GM19468 (cell line): ENCODE results near the gene AUH.
"Not testable (repeated sequence)": the region's sequence is repeated elsewhere in the genome, so short reads cannot be mapped to it uniquely, and the experiment has no call there.

ENCODE experiments used
- ATAC-seq: cut with Tn5 transposase; IDR thresholded peaks from one replicate; pipeline ENCODE4 v1.9.1; 2021; ENCODE audit warnings: mild to moderate bottlenecking, moderate library complexity, moderate number of reproducible peaks; ENCODE audit not compliant: unreplicated experiment; ENCODE audit errors: extremely low read depth

The AUH gene

GRCh38 chr9:91214867-91215266 lies 146.9 kb downstream of the AUH start:
- no peak for ATAC-seq

- no peak for ATAC-seq
Measured at GRCh38 chr9:91214086-91214485, 147.6 kb downstream of the AUH start.

- no peak for ATAC-seq
Measured at GRCh38 chr9:91212596-91213243, 149.0 kb downstream of the AUH start.

GRCh38 chr9:91211919-91212318 lies 149.8 kb downstream of the AUH start:
- no peak for ATAC-seq

- no peak for ATAC-seq
Measured at GRCh38 chr9:91211414-91211813, 150.3 kb downstream of the AUH start.

- ATAC-seq = no peak
Measured at GRCh38 chr9:91210318-91210717, 151.4 kb downstream of the AUH start.

GRCh38 chr9:91208837-91209236 lies 152.9 kb downstream of the AUH start:
- no peak for ATAC-seq

- no peak for ATAC-seq
Measured at GRCh38 chr9:91208419-91208745, 153.3 kb downstream of the AUH start.

- ATAC-seq = peak; percentile 70
Measured at GRCh38 chr9:91207729-91208418, 153.8 kb downstream of the AUH start.

- ATAC-seq = no peak
Measured at GRCh38 chr9:91207397-91207728, 154.4 kb downstream of the AUH start.

- no peak for ATAC-seq
Measured at GRCh38 chr9:91206806-91207205, 154.9 kb downstream of the AUH start.

GRCh38 chr9:91202736-91203283 lies 158.9 kb downstream of the AUH start:
- no peak for ATAC-seq

- no peak for ATAC-seq
Measured at GRCh38 chr9:91200692-91201336, 160.9 kb downstream of the AUH start.

- ATAC-seq = no peak
Measured at GRCh38 chr9:91199739-91200497, 161.8 kb downstream of the AUH start.

- ATAC-seq = not testable (repeated sequence)
Measured at GRCh38 chr9:91198881-91199280, 162.8 kb downstream of the AUH start.

GRCh38 chr9:91198405-91198804 lies 163.3 kb downstream of the AUH start:
- no peak for ATAC-seq

- ATAC-seq = no peak
Measured at GRCh38 chr9:91197232-91198181, 164.2 kb downstream of the AUH start.

GRCh38 chr9:91196103-91196950 lies 165.4 kb downstream of the AUH start:
- no peak for ATAC-seq
